K562 (cell line): Measurements from ENCODE around the gene PDE4A. TPM values are rescaled to one million over a fixed set of nuclear protein-coding genes. Genes with fewer than 3 reads are reported as not detected.
A peak's percentile ranks its signal among the peaks of the same experiment; 100 is the strongest.

Source experiments
- ARID2 ChIP-seq: fragments of 450-650 bp; IDR thresholded peaks from 2 replicates; pipeline ENCODE4 v1.6.1; 2017; ENCODE audit warnings: antibody characterized with exemption, mild to moderate bottlenecking
- CHD1 ChIP-seq: fragments of 200-600 bp; sonication (generic); IDR thresholded peaks from one replicate; pipeline ENCODE4 v1.6.1; 2012; ENCODE audit warnings: mild to moderate bottlenecking, moderate library complexity, low read length, inconsistent platforms
- ETV5 ChIP-seq: sonication (generic); formaldehyde crosslinking; IDR thresholded peaks from 2 replicates; pipeline ENCODE4 v1.4.0; 2020; ENCODE audit warnings: low read depth, mild to moderate bottlenecking, missing genetic modification reagents
- FOXP1 ChIP-seq: sonication (generic); formaldehyde crosslinking; IDR thresholded peaks from 2 replicates; pipeline ENCODE4 v1.8.0; 2022; ENCODE audit warnings: mild to moderate bottlenecking, missing genetic modification reagents
- FUS ChIP-seq: fragments of 200-400 bp; formaldehyde crosslinking; optimal IDR thresholded peaks from 2 replicates; pipeline ENCODE3; 2017; ENCODE audit warnings: low read depth, low read length
- MTA2 ChIP-seq: fragments of 450-650 bp; IDR thresholded peaks from 2 replicates; pipeline ENCODE4 v1.6.1; 2016; ENCODE audit warnings: low read depth
- MTA3 ChIP-seq: fragments of 450-650 bp; formaldehyde crosslinking; IDR thresholded peaks from 2 replicates; pipeline ENCODE4 v1.6.1; 2017; ENCODE audit warnings: mild to moderate bottlenecking, borderline replicate concordance
- NBN ChIP-seq: fragments of 450-650 bp; IDR thresholded peaks from 2 replicates; pipeline ENCODE4 v1.6.1; 2016; ENCODE audit warnings: low read depth, mild to moderate bottlenecking
- NCOA1 ChIP-seq: fragments of 450-650 bp; IDR thresholded peaks from 2 replicates; pipeline ENCODE4 v1.6.1; 2016; ENCODE audit warnings: low read depth
- NFE2L1 ChIP-seq: fragments of 450-650 bp; IDR thresholded peaks from 2 replicates; pipeline ENCODE4 v1.6.1; 2016; ENCODE audit warnings: missing genetic modification characterization, low read depth, mild to moderate bottlenecking, missing compliant biosample characterization, moderate library complexity, borderline replicate concordance
- NR2F6 ChIP-seq: fragments of 450-650 bp; formaldehyde crosslinking; IDR thresholded peaks from 2 replicates; pipeline ENCODE4 v1.4.0; 2020; ENCODE audit warnings: mild to moderate bottlenecking
- RFX7 ChIP-seq: fragments of 250-450 bp; sonication (Bioruptor Pico); IDR thresholded peaks from 2 replicates; pipeline ENCODE4 v1.5.1; 2021; ENCODE audit warnings: mild to moderate bottlenecking
- SAP30 ChIP-seq: fragments of 200-600 bp; sonication (generic); IDR thresholded peaks from 2 replicates; pipeline ENCODE4 v1.6.1; 2012; ENCODE audit warnings: borderline replicate concordance, low read depth, mild to moderate bottlenecking, moderate library complexity, low read length, control low read depth, inconsistent platforms; ENCODE audit not compliant: insufficient read depth, poor library complexity, severe bottlenecking
- SIRT6 ChIP-seq: IDR thresholded peaks from one replicate; pipeline ENCODE4 v1.6.1; 2012; ENCODE audit warnings: low read depth, mild to moderate bottlenecking, control low read depth, inconsistent platforms, low read length, moderate library complexity
- TOE1 ChIP-seq, 2 experiments: fragments of 450-650 bp in 1 of 2; sonication (generic) in 1 of 2; formaldehyde crosslinking in 1 of 2; IDR thresholded peaks; 2 replicates each; pipeline versions ENCODE4 v1.7.1 to v1.8.0; 2016 to 2022; ENCODE audit warnings: borderline replicate concordance in 2 of 2, mild to moderate bottlenecking in 2 of 2, antibody characterized with exemption in 1 of 2, inconsistent platforms in 1 of 2, low read depth in 1 of 2, missing genetic modification reagents in 1 of 2, moderate library complexity in 1 of 2
- ZFP1 ChIP-seq: fragments of 450-650 bp; formaldehyde crosslinking; IDR thresholded peaks from 2 replicates; pipeline ENCODE4 v1.4.0; 2020; ENCODE audit warnings: mild to moderate bottlenecking, mixed read lengths
- ZKSCAN3 ChIP-seq: fragments of 250-450 bp; sonication (Bioruptor Pico); IDR thresholded peaks from 2 replicates; pipeline ENCODE4 v1.4.0; 2020
- ZNF124 ChIP-seq: sonication (generic); formaldehyde crosslinking; IDR thresholded peaks from 2 replicates; pipeline ENCODE4 v1.8.1; 2022; ENCODE audit warnings: missing genetic modification reagents
- ZNF165 ChIP-seq: fragments of 250-450 bp; sonication (Bioruptor Pico); IDR thresholded peaks from 2 replicates; pipeline ENCODE4 v1.4.0; 2020; ENCODE audit warnings: borderline replicate concordance
- ZNF384 ChIP-seq: IDR thresholded peaks from 2 replicates; pipeline ENCODE4 v1.6.1; 2012; ENCODE audit warnings: low read depth, low read length, improper control_type of control experiment
- ZNF780A ChIP-seq: fragments of 250-450 bp; sonication (Bioruptor Pico); IDR thresholded peaks from 2 replicates; pipeline ENCODE4 v1.5.0; 2021; ENCODE audit warnings: mild to moderate bottlenecking
- polyA plus RNA-seq, 8 experiments: library from polyadenylated mRNA; depleted of rRNA in 4 of 8; stranded (reverse) in 5 of 8; unstranded in 3 of 8; fragments of >200 nt; fragmentation: Nextera tagmentation in 2 of 8; fragmentation: Illumina TruSeq in 1 of 8; extraction: Ambion mirVana in 2 of 8; extraction: Trizol in 1 of 8; gene quantifications; 2 replicates each; pipeline versions ENCODE4 v1.2.1 to v1.2.3, GENCODE V29; 2011 to 2014; ENCODE audit warnings: inconsistent platforms in 1 of 8, missing spikeins in 1 of 8
- total RNA-seq, 7 experiments: library from RNA; depleted of rRNA in 6 of 7; stranded (reverse); fragments of >200 nt in 6 of 7; fragmentation: Illumina TruSeq in 2 of 7; extraction: Trizol in 2 of 7; gene quantifications; 2 replicates each; pipeline versions ENCODE4 v1.2.1 to v1.2.3, GENCODE V29; 2011 to 2021; ENCODE audit warnings: low replicate concordance in 1 of 7
- TF ChIP-seq, protein P1 (sequence below): fragments of 200-400 bp; formaldehyde crosslinking; IDR thresholded peaks from 2 replicates; pipeline ENCODE4 v1.6.1; 2017; ENCODE audit warnings: mild to moderate bottlenecking, low read depth, low read length, moderate library complexity
- TF ChIP-seq, protein P2 (sequence below): fragments of 150-350 bp; IDR thresholded peaks from 2 replicates; pipeline ENCODE4 v1.6.1; 2014; ENCODE audit warnings: low read depth, mild to moderate bottlenecking, low read length, borderline replicate concordance

PDE4A gene
- total and polyA plus RNA-seq, 9 of the 15 experiments (the other 6 are each of a cell fraction or from before 2014, with no cell fraction given): 0.66 to 26.9 (median 4.6) TPM

- peak; percentile 63 for TF ChIP-seq ETV5
- TF ChIP-seq, protein P1, sequence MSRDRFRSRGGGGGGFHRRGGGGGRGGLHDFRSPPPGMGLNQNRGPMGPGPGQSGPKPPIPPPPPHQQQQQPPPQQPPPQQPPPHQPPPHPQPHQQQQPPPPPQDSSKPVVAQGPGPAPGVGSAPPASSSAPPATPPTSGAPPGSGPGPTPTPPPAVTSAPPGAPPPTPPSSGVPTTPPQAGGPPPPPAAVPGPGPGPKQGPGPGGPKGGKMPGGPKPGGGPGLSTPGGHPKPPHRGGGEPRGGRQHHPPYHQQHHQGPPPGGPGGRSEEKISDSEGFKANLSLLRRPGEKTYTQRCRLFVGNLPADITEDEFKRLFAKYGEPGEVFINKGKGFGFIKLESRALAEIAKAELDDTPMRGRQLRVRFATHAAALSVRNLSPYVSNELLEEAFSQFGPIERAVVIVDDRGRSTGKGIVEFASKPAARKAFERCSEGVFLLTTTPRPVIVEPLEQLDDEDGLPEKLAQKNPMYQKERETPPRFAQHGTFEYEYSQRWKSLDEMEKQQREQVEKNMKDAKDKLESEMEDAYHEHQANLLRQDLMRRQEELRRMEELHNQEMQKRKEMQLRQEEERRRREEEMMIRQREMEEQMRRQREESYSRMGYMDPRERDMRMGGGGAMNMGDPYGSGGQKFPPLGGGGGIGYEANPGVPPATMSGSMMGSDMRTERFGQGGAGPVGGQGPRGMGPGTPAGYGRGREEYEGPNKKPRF: no peak
- TF ChIP-seq ZFP1 (CRISPR knock-in tag): no peak
- TF ChIP-seq CHD1: no peak
- TF ChIP-seq SAP30: peak; percentile 92
- TF ChIP-seq RFX7 (CRISPR knock-in tag): no peak
- TF ChIP-seq ZKSCAN3 (CRISPR knock-in tag): no peak
- TF ChIP-seq ZNF384: no peak
- peak; percentile 86; the same call in 1 of the 2 replicates for TF ChIP-seq NBN
- TF ChIP-seq ZNF165 (CRISPR knock-in tag): no peak
- no peak for TF ChIP-seq NFE2L1 (tag)
- peak; percentile 86; the same call in 1 of the 2 replicates for TF ChIP-seq TOE1 (IDR thresholded peaks at IDR 0.05; ENCODE audit: borderline replicate concordance)
- no peak for TF ChIP-seq TOE1 (CRISPR knock-in tag; IDR thresholded peaks at IDR 0.05; ENCODE audit: borderline replicate concordance, low read depth)
- TF ChIP-seq NR2F6: no peak
- no peak for TF ChIP-seq ZNF124 (CRISPR knock-in tag)
- no peak for TF ChIP-seq ARID2
- TF ChIP-seq, protein P2, sequence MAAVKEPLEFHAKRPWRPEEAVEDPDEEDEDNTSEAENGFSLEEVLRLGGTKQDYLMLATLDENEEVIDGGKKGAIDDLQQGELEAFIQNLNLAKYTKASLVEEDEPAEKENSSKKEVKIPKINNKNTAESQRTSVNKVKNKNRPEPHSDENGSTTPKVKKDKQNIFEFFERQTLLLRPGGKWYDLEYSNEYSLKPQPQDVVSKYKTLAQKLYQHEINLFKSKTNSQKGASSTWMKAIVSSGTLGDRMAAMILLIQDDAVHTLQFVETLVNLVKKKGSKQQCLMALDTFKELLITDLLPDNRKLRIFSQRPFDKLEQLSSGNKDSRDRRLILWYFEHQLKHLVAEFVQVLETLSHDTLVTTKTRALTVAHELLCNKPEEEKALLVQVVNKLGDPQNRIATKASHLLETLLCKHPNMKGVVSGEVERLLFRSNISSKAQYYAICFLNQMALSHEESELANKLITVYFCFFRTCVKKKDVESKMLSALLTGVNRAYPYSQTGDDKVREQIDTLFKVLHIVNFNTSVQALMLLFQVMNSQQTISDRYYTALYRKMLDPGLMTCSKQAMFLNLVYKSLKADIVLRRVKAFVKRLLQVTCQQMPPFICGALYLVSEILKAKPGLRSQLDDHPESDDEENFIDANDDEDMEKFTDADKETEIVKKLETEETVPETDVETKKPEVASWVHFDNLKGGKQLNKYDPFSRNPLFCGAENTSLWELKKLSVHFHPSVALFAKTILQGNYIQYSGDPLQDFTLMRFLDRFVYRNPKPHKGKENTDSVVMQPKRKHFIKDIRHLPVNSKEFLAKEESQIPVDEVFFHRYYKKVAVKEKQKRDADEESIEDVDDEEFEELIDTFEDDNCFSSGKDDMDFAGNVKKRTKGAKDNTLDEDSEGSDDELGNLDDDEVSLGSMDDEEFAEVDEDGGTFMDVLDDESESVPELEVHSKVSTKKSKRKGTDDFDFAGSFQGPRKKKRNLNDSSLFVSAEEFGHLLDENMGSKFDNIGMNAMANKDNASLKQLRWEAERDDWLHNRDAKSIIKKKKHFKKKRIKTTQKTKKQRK: no peak
- TF ChIP-seq FOXP1 (CRISPR knock-in tag): peak; percentile 50; the same call in 1 of the 2 replicates
- TF ChIP-seq MTA3: peak; percentile 48; the same call in 1 of the 2 replicates
- no peak for TF ChIP-seq FUS
- TF ChIP-seq NCOA1: no peak
- no peak for TF ChIP-seq MTA2
- TF ChIP-seq ZNF780A: no peak
- no peak for TF ChIP-seq SIRT6
These were observed 493 bp upstream of the PDE4A start (continued) for GRCh38 chr19:10419646-10420443.
